ENCODE measurements around the gene DENND4B. TPM values are rescaled to one million over a fixed set of nuclear protein-coding genes. Genes with fewer than 3 reads are reported as not detected.

The DENND4B gene
- total and polyA plus RNA-seq, 9 of the 15 experiments (the other 6 are each of a cell fraction or from before 2014, with no cell fraction given), result 9.5 to 80.5 (median 23.1) TPM

DNA sequence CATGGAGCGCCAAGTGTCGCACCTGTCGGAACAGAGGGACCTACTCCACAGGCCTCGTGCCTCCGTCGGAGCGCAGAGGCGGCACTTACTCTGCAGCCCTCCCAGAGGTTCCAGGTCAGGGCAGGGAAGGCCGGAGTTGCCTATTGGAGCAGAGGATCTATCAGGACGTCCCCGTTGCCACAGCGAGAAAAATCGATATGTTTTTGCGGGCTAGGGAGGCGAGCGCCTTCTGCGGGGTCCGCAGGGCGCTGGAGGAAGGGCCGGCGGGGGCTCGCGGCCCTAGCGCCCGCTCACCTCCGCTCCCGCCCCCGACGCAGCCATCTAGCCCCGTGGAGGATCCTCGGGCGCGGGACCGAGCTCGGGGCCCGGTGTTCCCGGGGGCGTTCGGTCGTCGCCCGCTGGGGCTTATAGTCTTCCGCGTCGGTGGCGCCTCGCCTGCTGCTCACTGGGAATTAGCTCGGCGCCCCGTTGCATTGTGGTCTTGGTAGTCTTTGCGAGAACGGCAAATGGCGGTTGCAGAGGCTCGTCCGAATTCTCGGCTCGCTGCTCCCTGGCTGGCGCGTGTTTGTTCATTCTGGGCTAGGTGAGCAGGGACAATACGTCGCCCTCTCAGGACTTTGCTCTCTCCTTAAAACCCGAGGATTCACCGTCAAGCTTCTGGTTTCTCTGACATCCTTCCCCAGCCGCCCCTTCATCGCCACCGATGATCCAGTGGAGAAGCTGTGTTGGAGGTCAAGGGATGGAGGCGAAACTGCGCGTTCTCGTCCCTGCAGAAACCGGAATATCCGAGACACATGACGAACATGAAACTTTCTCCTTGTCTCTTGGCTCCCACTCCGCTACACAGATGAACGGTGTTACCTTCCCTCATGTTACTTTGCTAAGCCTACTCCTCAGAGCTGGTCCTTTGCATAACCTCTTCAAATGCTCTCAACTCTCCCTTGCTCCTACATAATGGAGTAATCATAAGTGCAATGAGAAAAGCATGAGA is 31.0 kb upstream of the DENND4B start, which contains the start of gene JTB (continued):
- TF ChIP-seq PATZ1 (CRISPR knock-in tag; IDR thresholded peaks at IDR 0.05; ENCODE audit: borderline replicate concordance) (no peak), PML (IDR thresholded peaks at IDR 0.05; ENCODE audit: low read length) (peak; percentile 74; the same call in 1 of the 2 replicates), EP300 (IDR thresholded peaks at IDR 0.05; ENCODE audit: low read length) (peak; percentile 22; the same call in 1 of the 2 replicates), PTRF (tag; IDR thresholded peaks at IDR 0.05) (no peak)
- TF ChIP-seq, protein P1, sequence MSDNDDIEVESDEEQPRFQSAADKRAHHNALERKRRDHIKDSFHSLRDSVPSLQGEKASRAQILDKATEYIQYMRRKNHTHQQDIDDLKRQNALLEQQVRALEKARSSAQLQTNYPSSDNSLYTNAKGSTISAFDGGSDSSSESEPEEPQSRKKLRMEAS (CRISPR knock-in tag; IDR thresholded peaks at IDR 0.05), result peak; percentile 87
- TF ChIP-seq, protein P2, sequence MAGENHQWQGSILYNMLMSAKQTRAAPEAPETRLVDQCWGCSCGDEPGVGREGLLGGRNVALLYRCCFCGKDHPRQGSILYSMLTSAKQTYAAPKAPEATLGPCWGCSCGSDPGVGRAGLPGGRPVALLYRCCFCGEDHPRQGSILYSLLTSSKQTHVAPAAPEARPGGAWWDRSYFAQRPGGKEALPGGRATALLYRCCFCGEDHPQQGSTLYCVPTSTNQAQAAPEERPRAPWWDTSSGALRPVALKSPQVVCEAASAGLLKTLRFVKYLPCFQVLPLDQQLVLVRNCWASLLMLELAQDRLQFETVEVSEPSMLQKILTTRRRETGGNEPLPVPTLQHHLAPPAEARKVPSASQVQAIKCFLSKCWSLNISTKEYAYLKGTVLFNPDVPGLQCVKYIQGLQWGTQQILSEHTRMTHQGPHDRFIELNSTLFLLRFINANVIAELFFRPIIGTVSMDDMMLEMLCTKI (IDR thresholded peaks at IDR 0.05; ENCODE audit: partially characterized antibody), result no peak
- TF ChIP-seq, protein P3, sequence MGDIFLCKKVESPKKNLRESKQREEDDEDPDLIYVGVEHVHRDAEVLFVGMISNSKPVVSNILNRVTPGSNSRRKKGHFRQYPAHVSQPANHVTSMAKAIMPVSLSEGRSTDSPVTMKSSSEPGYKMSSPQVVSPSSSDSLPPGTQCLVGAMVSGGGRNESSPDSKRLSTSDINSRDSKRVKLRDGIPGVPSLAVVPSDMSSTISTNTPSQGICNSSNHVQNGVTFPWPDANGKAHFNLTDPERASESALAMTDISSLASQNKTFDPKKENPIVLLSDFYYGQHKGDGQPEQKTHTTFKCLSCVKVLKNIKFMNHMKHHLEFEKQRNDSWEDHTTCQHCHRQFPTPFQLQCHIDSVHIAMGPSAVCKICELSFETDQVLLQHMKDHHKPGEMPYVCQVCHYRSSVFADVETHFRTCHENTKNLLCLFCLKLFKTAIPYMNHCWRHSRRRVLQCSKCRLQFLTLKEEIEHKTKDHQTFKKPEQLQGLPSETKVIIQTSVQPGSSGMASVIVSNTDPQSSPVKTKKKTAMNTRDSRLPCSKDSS (IDR thresholded peaks at IDR 0.05; ENCODE audit: low read depth, partially characterized antibody), result no peak
- TF ChIP-seq, protein P4, sequence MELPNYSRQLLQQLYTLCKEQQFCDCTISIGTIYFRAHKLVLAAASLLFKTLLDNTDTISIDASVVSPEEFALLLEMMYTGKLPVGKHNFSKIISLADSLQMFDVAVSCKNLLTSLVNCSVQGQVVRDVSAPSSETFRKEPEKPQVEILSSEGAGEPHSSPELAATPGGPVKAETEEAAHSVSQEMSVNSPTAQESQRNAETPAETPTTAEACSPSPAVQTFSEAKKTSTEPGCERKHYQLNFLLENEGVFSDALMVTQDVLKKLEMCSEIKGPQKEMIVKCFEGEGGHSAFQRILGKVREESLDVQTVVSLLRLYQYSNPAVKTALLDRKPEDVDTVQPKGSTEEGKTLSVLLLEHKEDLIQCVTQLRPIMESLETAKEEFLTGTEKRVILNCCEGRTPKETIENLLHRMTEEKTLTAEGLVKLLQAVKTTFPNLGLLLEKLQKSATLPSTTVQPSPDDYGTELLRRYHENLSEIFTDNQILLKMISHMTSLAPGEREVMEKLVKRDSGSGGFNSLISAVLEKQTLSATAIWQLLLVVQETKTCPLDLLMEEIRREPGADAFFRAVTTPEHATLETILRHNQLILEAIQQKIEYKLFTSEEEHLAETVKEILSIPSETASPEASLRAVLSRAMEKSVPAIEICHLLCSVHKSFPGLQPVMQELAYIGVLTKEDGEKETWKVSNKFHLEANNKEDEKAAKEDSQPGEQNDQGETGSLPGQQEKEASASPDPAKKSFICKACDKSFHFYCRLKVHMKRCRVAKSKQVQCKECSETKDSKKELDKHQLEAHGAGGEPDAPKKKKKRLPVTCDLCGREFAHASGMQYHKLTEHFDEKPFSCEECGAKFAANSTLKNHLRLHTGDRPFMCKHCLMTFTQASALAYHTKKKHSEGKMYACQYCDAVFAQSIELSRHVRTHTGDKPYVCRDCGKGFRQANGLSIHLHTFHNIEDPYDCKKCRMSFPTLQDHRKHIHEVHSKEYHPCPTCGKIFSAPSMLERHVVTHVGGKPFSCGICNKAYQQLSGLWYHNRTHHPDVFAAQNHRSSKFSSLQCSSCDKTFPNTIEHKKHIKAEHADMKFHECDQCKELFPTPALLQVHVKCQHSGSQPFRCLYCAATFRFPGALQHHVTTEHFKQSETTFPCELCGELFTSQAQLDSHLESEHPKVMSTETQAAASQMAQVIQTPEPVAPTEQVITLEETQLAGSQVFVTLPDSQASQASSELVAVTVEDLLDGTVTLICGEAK (IDR thresholded peaks at IDR 0.05), result no peak; the same call in 1 of the 2 replicates
- TF ChIP-seq, protein P4 (CRISPR knock-in tag; IDR thresholded peaks at IDR 0.05), result no peak

Data from K562 (cell line).